ENCODE data around the gene C12orf60.

GRCh38 chr12:14782756-14783155 is 20.7 kb upstream of the C12orf60 start:
- TF ChIP-seq EP300 (IDR thresholded peaks at IDR 0.05; ENCODE audit: borderline replicate concordance) (no peak), FOXM1 (IDR thresholded peaks at IDR 0.05; ENCODE audit: borderline replicate concordance, low read depth) (no peak), TEAD4 (IDR thresholded peaks at IDR 0.05) (no peak), TCF12 (IDR thresholded peaks at IDR 0.05; ENCODE audit: low read depth) (no peak), REST (IDR thresholded peaks at IDR 0.05; ENCODE audit: low read depth) (no peak), CREB1 (IDR thresholded peaks at IDR 0.05; ENCODE audit: low read depth) (no peak), TAF1 (IDR thresholded peaks at IDR 0.05; ENCODE audit: low read depth) (no peak), MAX (IDR thresholded peaks at IDR 0.05) (no peak), EGR1 (IDR thresholded peaks at IDR 0.05) (no peak), YY1 (IDR thresholded peaks at IDR 0.05; ENCODE audit: low read depth) (no peak), RAD21 (IDR thresholded peaks at IDR 0.05; ENCODE audit: low read depth) (no peak), NFIC (IDR thresholded peaks at IDR 0.05) (no peak), CEBPB (IDR thresholded peaks at IDR 0.05) (no peak), USF1 (IDR thresholded peaks at IDR 0.05) (no peak)

All from Ishikawa (cell line).